GM18499 (cell line): ENCODE data around the gene NF1.
"Not testable (repeated sequence)": the region's sequence is repeated elsewhere in the genome, so short reads cannot be mapped to it uniquely, and the experiment has no call there.

ENCODE experiments used
- ATAC-seq: cut with Tn5 transposase; IDR thresholded peaks from one replicate; pipeline ENCODE4 v1.9.1; 2021; ENCODE audit warnings: moderate number of reproducible peaks; ENCODE audit not compliant: insufficient read depth, unreplicated experiment

Gene NF1

GRCh38 chr17:31174215-31174614, 79.4 kb downstream of the NF1 start:
- ATAC-seq: no peak

GRCh38 chr17:31175237-31175636, 80.5 kb downstream of the NF1 start:
- no peak for ATAC-seq

DNA sequence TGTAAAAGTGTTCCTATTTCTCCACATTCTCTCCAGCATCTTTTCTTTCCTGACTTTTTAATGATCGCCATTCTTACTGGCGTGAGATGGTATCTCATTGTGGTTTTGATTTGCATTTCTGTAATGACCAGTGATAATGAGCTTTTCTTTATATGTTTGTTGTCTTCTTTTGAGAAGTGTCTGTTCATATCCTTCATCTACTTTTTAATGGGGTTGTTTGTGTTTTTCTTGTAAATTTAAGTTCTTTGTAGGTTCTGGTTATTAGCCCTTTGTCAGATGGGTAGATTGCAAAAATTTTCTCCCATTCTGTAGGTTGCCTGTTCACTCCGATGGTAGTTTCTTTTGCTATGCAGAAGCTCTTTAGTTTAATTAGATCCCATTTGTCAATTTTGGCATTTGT, 81.4 kb downstream of the NF1 start:
- not testable (repeated sequence) for ATAC-seq

DNA sequence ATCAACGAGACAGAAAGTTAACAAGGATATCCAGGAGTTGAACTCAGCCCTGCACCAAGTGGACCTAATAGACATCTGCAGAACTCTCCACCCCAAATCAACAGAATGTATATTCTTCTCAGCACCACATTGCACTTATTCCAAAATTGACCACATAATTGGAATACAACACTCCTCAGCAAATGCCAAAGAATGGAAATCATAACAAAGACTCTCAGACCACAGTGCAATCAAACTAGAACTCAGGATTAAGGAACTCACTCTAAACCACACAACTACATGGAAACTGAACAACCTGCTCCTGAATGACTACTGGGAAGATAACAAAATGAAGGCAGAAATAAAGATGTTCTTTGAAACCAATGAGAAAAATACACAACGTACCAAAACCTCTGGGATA, 84.2 kb downstream of the NF1 start:
- not testable (repeated sequence) for ATAC-seq

- ATAC-seq: no peak
These were observed 100.5 kb downstream of the NF1 start for GRCh38 chr17:31195305-31195704.

DNA sequence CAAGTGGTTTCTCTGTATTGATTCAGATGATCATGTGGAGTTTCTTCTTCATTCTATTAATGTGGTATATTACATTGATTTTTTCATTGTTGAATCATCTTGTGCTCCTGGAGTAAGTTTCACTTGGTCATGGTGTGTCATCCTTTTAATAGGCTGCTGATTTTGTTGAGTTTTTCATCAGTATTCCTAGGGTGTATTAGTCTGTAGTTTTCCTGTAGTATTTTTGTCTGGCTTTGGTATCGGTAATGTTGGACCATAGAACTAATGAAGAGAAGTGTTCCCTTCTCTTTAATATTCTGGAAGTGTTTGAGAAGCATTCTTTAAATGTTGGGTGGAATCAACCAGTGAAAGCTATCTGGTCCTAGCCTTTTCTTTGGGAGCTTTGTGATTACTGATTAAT, 103.2 kb downstream of the NF1 start:
- no peak for ATAC-seq

- ATAC-seq: not testable (repeated sequence)
These were observed 103.9 kb downstream of the NF1 start for GRCh38 chr17:31198666-31199065.

DNA sequence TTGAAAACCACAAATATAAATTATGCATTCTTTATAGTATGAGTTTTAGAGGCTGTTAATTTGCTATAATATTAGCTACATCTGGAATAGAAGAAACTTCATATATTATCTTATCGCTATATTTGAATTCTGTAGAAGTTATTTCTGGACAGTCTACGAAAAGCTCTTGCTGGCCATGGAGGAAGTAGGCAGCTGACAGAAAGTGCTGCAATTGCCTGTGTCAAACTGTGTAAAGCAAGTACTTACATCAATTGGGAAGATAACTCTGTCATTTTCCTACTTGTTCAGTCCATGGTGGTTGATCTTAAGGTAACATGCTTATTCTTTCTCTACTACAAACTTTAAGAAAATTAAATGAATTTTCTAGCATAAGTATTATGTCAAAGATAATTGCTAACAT, 105.5 kb downstream of the NF1 start:
- no peak for ATAC-seq

GRCh38 chr17:31202968-31203367, 108.2 kb downstream of the NF1 start:
- no peak for ATAC-seq

DNA sequence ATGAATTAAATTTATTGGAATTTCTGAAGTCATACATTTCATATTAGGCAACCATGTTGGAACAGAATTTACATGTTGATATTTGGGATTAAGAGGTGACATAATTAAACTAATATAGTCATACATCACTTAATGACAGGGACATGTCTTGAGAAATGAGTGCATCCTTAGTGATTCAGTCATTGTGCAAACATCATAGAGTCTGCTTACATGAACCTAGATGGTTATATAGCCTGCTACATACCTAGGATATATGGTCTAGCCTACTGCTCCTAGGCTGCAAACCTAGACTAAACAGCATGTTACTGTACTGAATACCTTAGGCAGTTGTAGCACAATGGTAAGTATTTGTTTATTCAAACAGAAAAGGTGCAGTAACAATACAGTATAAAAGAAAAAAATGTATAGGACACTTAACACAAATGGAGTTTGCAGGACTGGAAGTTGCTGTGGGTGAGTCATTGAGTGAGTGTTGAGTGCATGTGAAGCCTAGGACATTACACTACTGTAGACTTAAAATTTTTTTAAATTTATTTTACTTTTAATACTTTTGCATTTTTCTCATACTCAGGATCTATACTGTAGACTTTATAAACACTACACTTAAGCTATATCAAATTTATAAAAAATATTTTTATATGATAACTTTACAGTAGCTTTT, 116.7 kb downstream of the NF1 start:
- ATAC-seq: no peak

- no peak for ATAC-seq
These were observed 121.4 kb downstream of the NF1 start for GRCh38 chr17:31216031-31216751.

GRCh38 chr17:31224366-31224765, 129.6 kb downstream of the NF1 start:
- no peak for ATAC-seq

DNA sequence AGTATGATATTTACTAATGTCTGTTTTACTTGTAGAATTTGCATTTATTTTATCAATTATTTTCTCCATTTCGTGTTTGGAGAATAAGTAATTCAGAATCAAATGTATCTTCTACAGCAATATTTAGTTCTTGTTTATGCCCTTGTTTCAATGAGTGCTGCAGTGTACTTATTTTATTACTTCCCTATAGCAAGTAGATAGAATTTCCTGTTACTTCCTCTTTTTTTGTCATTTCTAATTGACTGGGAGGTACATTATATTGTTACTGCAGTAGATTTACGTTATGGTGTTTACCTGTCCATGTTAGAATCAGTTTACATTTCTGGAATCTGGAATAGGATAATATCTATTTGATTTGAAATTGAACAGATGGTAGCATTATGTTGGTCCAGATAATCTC, 131.1 kb downstream of the NF1 start:
- ATAC-seq: no peak

GRCh38 chr17:31226373-31226772, 131.6 kb downstream of the NF1 start:
- no peak for ATAC-seq

DNA sequence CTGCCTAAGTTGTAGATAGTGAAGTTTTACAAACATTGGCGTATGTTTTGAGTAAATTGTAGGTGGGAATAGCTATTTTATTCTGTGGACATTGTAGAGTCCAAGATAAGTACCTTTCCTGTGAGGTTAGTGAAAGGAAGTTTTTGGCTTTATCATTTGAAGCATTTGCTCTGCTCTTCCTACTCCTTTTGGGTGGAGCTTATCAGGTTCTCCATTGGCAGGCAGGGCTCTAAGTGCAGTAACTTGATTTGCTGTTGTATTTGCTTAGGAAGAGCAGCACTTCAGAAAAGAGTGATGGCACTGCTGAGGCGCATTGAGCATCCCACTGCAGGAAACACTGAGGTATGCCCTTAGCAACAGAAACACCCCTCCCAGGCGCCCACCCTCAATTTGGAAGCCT, 132.2 kb downstream of the NF1 start:
- no peak for ATAC-seq

- no peak for ATAC-seq
These were observed 137.1 kb downstream of the NF1 start for GRCh38 chr17:31231852-31232251.

DNA sequence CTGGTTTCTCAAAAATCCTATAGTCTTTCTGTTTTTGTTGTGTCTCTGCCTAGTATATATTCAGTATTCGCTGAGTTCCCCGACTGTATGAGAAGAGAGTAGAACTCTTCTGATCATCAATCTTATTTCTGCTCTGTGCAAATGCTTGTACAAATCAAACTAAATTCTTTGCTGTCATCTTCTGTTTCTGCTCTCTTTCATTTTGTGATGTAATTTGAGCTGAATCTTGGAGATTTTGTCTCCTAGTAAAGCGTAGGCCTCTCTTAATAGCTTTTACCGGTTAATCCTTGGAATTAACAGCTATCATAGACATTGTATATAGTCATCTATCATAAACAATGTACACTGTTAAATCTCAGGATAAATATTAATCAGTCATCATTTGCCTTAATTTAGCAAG, 140.3 kb downstream of the NF1 start:
- no peak for ATAC-seq

DNA sequence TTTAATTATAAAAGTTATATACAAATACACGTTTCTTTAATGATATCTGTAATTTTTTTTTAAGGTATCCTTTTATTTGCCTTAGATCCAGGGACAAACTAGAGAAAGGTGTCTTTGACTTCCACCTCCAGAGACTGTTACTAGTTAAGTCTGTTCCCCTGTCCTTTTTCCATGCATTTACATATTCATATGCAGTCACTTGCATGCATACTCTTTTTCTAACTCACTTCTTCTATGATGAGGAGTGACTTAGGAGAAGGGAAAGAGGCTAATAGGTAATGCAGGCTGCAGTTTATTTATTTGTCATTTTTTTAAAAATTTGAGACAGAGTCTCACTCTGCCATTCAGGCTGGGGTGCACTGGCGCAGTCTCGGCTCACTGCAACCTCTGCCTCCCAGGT, 141.4 kb downstream of the NF1 start:
- no peak for ATAC-seq

DNA sequence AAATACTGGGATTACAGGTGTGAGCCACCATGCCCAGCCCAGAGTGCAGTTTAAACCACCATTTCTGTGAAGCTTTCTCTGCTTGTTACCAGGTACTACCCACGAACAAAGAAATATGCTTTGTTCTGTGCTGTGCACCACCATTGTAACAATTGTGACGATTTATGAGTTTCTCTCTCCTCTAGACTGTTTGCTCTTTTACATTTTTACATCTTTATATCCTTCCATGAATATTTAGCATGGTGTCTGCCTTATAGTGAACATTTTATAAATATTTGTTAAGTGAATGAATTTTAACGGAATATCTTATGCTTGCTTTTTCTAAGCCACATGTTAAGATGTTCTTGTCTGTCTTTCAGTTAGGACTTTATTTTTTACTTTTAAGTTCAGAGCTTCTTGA, 141.9 kb downstream of the NF1 start:
- no peak for ATAC-seq

DNA sequence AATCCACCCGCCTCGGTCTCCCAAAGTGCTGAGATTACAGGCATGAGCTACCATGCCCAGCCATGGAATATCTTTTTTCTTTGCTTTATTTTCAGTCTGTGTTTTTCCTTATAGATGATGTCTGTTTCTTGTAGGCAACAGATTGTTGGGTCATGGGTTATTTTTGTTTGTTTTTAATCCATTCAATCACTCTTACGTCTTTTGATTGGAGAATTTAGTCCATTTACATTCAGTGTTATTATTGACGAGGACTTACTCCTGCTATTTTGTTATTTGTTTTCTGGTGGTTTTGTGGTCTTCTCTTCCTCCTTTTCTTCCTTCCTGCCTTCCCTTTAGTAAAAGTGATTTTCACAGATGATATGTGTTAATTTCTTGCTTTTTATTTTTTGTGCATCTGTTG, 146.3 kb downstream of the NF1 start:
- ATAC-seq: no peak

- ATAC-seq: no peak
These were observed 154.4 kb downstream of the NF1 start for GRCh38 chr17:31248986-31249834.
